ENCODE data around the gene HEMGN. TPM values are rescaled to one million over a fixed set of nuclear protein-coding genes. Genes with fewer than 3 reads are reported as not detected.
"Not testable (repeated sequence)": the region's sequence is repeated elsewhere in the genome, so short reads cannot be mapped to it uniquely, and the experiment has no call there.

Gene HEMGN
- polyA plus RNA-seq, 1 donor, result 4.2 TPM

- no peak for DNase-seq
These were observed 25.3 kb upstream of the HEMGN start for GRCh38 chr9:97963232-97963631.

DNA sequence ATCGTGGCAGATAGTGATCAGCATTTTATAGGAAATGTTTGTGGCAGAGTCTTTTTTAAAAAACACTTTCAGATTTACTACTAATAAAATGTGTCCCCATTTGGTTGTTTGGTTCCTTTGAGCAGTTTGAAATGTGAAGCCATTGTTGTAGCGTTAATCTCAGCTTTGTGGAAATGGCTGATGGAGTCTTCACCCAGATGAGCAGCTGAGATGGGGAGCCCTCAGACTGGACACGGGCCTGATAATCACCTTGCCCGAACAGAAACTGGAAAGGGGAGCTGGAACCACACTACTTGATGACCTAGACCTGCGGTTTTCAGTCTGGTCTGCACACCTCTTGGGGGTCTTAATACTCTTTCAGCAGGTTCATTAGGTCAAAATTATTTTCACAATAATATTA lies 24.6 kb upstream of the HEMGN start:
- DNase-seq, result no peak

- no peak for DNase-seq
These were observed 24.2 kb upstream of the HEMGN start for GRCh38 chr9:97962136-97962535.

DNA sequence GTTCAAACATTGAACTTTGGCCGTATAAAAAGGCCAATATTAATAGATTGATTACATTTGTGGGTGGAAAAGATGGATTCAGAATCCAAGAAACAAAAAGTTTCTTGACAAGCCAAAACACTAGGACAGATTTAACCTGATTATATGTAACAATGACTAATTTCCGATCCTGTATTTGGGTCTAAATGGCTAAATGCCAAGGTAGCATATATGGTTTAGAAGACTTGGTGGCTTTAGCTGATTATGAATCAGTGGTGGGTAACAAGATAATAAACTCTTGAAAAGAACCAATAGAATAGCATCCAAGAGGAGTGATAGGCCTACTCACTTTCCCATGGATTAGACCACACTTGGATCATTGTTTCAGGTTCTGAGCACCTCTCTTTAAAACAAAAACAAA lies 23.4 kb upstream of the HEMGN start:
- DNase-seq, result no peak

DNA sequence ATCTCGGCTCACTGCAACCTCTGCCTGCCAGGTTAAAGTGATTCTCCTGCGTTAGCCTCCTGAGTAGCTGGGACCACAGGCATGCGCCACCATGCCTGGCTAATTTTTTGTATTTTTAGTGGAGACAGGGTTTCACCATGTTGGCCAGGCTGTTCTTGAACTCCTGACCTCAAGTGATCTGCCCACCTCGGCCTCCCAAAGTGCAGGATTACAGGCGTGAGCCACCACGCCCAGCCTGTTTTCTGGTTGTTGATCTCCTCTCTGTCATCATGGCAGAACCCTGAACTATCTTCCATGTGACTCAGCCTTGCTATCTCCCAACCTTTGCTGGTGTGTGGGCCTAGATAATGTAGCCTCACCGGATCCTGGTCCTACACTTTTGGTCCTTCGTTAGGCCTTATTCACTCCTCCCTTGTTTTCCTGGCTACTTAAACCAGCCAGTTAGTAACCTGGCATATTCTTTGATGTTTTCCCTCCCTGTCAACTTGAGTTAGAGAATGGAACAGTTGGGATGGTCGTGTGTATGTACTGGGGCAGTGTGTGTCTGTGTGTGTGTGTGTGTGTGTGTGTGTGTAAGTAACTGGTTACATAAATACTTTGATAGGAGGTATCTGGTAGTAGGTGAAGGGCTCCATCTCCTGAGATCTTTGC lies 22.8 kb upstream of the HEMGN start:
- not testable (repeated sequence) for DNase-seq

GRCh38 chr9:97959585-97959984 lies 21.6 kb upstream of the HEMGN start:
- DNase-seq, result no peak

DNA sequence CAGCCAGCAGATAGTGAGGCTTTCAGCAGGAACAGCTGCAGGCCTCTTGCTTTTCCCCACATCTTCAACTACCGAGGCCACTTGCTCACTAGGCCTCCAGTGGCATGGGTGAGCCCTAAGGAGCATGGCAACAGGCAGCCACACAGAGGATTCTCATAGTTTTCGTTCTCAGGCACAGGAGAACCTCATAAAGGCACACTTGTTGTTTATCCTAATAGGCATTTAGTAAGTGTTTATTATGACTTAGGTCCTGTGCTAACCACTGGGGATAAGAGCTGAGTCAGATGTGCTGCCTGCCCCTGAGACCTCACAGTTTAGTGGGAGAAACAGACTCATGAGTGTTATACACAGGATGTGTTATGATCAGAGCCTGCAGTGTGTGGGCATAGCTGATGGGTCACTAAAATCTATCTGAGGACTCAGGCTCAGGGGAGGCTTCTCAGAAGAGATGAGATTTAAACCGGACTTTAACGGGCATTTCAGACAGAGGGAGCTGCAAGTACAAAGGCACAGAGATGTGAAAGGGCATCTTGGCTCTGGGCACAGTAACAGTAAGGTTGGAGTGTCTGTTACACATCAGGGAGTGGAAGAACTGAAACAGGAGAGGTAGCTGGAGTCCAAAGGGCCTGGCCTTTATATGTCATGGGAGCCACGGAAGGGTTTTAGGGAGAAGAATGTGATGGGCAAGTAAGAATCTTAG lies 21.0 kb upstream of the HEMGN start:
- DNase-seq, result no peak

- DNase-seq, result no peak
These were observed 18.4 kb upstream of the HEMGN start for GRCh38 chr9:97956331-97956730.

GRCh38 chr9:97954550-97954989 lies 16.6 kb upstream of the HEMGN start:
- no peak for DNase-seq

DNA sequence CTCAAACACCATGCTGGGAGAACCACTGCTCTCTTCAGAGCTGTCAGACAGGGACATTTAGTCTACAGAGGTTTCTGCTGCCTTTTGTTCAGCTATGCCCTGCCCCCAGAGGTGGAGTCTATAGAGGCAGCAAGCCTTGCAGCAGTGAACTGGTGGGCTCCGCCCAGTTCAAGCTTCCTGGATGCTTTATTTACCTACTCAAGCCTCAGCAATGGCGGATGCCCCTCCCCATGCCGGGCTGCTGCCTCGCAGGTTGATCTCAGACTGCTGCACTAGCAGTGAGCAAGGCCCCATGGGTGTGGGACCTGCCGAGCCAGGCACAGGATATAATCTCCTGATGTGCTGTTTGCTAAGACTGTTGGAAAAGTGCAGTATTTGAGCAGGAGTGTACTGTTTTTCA lies 12.9 kb upstream of the HEMGN start:
- DNase-seq, result not testable (repeated sequence)

DNA sequence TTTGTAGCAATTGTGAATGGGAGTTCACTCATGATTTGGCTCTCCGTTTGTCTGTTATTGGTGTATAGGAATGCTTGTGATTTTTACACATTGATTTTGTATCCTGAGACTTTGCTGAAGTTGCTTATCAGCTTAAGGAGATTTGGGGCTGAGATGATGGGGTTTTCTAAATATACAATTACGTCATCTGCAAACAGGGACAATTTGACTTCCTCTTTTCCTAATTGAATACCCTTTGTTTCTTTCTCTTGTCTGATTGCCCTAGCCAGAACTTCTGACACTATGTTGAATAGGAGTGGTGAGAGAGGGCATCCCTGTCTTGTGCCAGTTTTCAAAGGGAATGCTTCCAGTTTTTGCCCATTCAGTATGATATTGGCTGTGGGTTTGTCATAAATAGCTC lies 9.1 kb upstream of the HEMGN start:
- not testable (repeated sequence) for DNase-seq

DNA sequence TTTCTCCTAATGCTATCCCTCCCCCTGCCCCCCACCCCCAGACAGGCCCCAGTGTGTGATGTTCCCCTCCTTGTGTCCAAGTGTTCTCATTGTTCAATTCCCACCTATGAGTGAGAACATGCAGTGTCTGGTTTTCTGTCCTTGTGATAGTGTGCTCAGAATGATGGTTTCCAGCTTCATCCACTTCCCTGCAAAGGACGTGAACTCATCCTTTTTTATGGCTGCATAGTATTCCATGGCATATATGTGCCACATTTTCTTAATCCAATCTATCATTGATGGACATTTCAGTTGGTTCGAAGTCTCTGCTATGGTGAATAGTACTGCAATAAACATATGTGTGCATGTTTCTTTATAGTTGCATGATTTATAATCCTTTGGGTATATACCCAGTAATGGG lies 7.5 kb upstream of the HEMGN start:
- DNase-seq, result not testable (repeated sequence)

DNA sequence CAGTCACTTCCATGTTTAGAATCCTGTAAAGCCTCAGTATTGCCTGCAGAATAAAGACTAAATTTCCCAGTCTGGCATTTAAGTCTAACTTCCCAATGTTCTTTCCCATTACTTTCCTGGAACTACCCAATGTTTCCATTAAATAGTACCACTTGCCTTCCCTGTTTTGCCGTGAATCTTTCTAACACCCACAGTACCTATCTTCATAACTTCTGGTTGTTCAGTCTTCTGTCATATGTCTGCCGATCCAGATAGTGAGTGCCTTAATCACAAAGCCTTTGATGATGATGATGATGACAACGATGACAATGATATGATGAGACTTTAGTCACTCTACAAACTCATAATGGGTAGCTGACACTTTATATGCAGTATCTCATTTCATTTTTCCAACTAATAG lies 6.6 kb upstream of the HEMGN start:
- no peak for DNase-seq

DNA sequence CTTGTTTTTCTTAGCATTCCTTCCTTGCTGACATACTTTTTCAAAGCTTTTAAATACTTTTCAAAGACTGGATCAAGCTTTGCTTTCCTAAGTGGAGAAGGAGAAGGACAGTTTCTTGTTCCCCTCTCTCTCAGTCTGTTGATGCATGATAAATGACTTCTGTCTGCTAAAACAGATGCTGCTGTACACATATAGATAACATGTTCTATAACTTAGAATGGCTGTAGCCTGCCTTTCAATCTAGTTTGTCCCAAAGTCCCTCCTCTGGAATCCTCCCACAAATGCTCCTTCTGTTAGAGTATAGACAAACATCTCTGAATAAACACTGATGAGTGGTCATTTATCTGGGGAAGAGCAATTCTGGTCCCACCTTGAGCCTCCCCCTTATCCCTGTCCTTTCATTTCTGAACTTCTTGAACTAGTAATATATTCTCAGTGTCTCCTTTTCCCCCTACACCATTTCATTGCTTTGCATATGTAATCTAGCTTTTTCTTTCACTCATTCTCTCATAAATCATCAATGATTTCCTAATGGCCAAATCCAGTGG lies 5.4 kb upstream of the HEMGN start:
- no peak for DNase-seq

DNA sequence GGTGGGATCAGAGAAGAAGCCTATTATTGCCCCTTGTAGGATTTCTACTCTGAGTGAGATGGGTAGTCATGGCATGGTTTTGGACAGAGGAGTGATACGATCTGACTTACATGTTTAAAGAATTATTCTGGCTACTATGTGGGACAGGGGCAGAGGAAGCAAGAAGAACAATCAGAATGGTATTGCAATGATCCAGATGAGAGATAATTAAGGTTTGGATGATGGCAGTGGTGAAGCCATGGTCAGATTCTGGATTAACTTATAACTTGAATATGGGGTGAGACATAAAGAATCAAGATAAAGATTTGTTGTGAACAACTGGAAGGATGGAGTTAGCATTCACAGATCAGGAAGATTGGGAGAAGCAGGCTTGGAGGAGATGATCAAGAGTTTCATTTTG lies 3.4 kb upstream of the HEMGN start:
- DNase-seq, result no peak

DNA sequence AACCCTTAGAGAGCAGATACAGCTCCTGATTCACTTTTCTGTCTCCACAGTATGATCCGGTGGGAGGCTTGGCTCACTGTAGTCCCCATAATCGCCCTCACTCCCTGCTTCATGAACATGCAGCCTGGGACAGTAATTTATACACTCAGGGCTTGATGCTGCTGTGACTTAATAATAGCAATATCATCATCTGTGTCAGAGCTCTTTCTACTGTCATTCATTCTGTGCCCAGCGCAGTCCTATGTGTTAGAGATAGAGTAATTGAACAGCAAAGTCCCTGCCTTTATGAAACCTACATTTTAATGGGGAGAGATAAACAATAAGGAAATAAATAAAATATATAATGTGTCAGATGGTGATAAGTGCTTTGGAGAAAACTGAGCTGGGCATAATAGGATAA lies 2.8 kb upstream of the HEMGN start:
- no peak for DNase-seq

DNA sequence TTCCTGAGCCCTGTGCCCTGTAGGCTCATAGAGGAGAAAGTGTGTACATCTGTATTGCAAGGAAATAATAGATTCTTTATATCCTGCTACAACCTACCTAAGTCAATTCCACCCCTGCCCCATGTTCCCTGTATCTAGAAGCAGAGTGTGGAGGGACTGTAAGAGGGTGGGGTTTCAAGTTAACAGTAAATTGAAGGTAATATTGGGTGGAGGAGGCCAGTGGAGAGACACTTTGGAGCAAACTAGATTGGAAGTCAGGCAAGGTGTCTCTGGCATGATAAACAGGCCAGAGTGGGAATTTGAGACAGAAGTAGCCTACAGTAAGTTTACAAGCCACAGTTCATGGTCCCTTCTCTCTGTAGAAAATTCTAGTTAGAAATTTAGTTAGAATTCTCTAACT lies 2.3 kb upstream of the HEMGN start:
- no peak for DNase-seq

GRCh38 chr9:97936998-97937397 lies 974 bp downstream of the HEMGN start:
- no peak for DNase-seq

GRCh38 chr9:97935276-97935675 lies 2.7 kb downstream of the HEMGN start:
- DNase-seq, result no peak

DNA sequence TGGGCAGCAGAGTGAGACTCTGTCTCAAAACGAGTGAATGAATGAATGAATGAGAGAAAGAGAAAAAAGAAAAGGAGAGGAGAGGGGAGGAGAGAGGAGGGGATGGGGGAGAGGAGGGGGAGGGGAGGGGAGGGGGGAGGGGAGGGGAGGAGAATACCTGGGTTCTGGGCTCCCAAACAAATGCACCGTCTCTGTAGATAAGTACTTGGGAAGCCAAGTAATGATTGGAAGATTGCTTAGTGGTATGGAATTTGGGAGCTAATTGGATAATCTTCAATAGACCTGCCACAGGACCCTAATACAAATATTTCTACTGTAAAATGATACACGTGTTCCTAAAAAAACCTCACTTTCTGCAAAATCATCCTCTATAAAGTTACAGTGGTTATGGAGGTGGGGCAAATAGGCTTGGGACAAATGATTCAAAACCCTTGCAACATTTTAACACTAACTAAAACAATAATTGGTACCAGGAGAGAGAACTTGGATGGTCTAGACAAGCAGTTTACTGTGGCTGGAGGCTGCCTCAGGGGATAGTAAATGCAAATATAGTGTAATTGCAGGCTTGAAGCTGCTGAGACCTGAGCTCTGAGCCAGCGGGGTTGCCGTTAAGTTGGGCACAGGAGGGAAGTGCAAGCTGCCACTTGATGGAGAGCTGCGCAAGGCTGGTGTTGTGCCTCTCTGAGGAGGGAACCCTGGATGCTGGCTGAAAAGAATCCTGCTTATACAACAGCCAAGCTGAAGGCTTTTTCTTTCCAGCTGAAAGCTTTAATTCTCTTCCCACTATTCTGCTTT lies 3.5 kb downstream of the HEMGN start:
- DNase-seq, result no peak

DNA sequence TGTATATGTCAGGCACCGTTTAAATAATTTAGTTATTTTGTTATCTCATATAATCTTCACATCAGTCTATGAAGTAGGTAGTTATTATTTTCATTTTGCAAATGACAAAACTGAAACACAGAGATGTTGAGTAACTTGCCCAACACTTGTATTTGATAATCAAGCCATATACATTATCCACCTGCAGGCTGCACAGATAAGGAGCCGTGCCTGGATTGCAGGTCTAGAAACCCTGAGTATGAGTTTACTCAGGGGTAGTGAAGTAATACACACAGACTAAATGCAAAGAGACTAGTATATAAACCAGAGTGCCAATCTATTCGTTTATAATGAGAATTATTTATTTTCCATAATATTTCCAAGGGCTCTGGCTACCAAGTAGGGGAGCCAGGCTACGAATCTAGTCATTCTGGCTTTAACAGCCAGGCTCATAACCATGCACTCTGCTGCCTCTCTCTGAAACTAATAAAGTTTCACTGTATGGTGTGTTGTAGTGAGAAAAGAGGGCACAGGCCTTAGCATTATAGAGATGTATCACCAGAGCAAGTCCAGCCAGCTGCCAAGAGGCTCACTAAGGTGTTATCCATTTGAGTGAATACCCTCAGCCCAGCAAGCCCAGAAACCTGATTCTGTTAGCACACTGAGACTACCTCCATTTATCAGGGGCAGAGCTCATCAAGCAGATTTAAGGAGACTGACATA lies 4.5 kb downstream of the HEMGN start:
- DNase-seq, result no peak

DNA sequence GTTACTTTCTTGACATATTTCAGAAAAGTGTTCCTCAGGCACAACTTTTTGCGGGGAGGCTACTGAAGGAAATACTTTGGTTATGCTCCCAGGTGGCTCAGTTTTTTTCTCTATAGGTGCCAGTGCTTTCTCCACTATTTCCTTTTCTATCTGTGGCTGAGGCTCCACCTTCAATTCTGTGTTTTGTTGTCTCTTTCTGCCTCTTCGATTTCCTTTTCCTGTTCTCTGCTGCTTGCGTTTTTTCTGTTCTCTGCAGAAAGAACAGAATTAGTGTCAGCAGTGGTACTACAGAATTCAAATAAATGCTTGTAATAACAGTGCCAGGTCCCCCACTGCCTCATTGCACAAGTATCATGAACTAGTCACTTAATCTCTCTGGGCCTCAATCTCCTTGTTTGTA lies 7.0 kb downstream of the HEMGN start:
- no peak for DNase-seq
